ENCODE data around the gene KRTCAP2. TPM values are rescaled to one million over a fixed set of nuclear protein-coding genes. Genes with fewer than 3 reads are reported as not detected.

The KRTCAP2 gene
- total RNA-seq, 1 experiment from 2014 or later, result 156 TPM

DNA sequence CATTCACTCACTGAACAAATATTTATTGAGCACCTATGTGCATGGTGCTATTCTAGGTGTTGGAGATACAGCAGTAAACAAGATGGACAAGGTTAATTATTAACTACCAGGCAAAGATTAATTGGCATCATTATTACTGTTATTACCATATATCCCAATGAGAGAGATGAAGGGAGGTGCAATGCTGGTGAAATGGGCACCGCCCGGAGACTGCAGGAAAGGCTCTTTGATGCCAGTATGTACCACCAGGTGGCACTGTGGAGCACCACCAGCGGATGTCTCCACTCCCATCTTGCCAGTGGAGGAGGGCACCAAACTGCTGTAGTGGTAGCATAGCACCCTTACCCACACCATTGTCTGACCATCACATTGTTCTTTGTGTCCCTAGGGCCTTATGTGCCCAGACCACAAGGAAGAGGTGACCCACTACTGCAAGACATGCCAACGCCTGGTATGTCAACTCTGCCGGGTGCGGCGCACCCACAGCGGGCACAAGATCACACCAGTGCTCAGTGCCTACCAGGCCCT, 3.5 kb upstream of the KRTCAP2 start:
- H3K27ac ChIP-seq, result peak overlapping the region; percentile 63
- TF ChIP-seq EZH2 (IDR thresholded peaks at IDR 0.05; ENCODE audit: low read depth), result no peak
- TF ChIP-seq, protein P1, sequence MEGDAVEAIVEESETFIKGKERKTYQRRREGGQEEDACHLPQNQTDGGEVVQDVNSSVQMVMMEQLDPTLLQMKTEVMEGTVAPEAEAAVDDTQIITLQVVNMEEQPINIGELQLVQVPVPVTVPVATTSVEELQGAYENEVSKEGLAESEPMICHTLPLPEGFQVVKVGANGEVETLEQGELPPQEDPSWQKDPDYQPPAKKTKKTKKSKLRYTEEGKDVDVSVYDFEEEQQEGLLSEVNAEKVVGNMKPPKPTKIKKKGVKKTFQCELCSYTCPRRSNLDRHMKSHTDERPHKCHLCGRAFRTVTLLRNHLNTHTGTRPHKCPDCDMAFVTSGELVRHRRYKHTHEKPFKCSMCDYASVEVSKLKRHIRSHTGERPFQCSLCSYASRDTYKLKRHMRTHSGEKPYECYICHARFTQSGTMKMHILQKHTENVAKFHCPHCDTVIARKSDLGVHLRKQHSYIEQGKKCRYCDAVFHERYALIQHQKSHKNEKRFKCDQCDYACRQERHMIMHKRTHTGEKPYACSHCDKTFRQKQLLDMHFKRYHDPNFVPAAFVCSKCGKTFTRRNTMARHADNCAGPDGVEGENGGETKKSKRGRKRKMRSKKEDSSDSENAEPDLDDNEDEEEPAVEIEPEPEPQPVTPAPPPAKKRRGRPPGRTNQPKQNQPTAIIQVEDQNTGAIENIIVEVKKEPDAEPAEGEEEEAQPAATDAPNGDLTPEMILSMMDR (conservative IDR thresholded peaks at IDR 0.05), result peak; percentile 91

DNA sequence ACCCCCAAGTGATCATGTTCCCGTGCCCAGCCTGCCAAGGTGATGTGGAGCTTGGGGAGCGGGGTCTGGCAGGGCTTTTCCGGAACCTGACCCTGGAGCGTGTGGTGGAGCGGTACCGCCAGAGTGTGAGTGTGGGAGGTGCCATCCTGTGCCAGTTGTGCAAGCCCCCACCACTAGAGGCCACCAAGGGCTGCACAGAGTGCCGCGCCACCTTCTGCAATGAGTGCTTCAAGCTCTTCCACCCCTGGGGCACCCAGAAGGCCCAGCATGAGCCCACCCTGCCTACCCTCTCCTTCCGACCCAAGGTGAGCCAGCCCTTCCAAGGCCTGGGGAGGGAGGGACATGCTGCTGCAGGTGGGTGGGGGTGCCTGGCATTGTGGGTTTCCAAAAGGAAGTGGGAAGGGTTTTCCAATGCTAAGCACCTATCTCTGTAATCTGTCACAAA, 2.8 kb upstream of the KRTCAP2 start:
- H3K4me1 ChIP-seq (replicated peaks; ENCODE audit: insufficient read depth), result peaks cover 32% of the 10 kb centered on the region
- CTCF ChIA-PET, result interaction anchor here (1.0 to 2.1 kb wide), 3 partner anchors 18 to 49 kb away, joined by 3 to 9 read pairs (median 4); no protein-coding TSS in a partner anchor
- BruUV-seq (replicated peaks), result no TSS peak
- H4K20me1 ChIP-seq (ENCODE audit: insufficient read depth), result 0 out of 2 replicates have a peak, but pooled peaks cover 5% of the 10 kb centered on the region
- no peak for TF ChIP-seq EZH2 (IDR thresholded peaks at IDR 0.05; ENCODE audit: low read depth)
- TF ChIP-seq, protein P1 (conservative IDR thresholded peaks at IDR 0.05), result no peak
- no peak overlapping the region for H3K4me3 ChIP-seq
- H3K36me3 ChIP-seq (ENCODE audit: low read depth), result no peaks in the 10 kb centered on the region; the same call in 1 of the 2 replicates
- H3K79me2 ChIP-seq (ENCODE audit: low read depth), result peaks cover 17% of the 10 kb centered on the region
- no peak overlapping the region for H2AFZ ChIP-seq
- no peak overlapping the region for H3K27ac ChIP-seq
- H3K9me3 ChIP-seq (ENCODE audit: insufficient read depth, low read depth), result no peaks in the 10 kb centered on the region
- H3K9me2 ChIP-seq (ENCODE audit: insufficient read depth), result no peaks in the 10 kb centered on the region
- POLR2A ChIA-PET (ENCODE audit: unreplicated experiment), result no interaction called here
- DNase-seq, result no peak
- H3F3A ChIP-seq (ENCODE audit: insufficient read depth, low read depth), result peaks cover 31% of the 10 kb centered on the region; the same call in 1 of the 2 replicates
- no peaks in the 10 kb centered on the region for H3K27me3 ChIP-seq (ENCODE audit: insufficient read depth, low read depth)
- intact Hi-C loops (cut with micrococcal nuclease; ENCODE audit: unreplicated experiment), result loop anchor here (1.0 to 2.0 kb wide), 4 partner anchors 17 to 68 kb away; partner anchors contain the start of gene THBS3
- no peak overlapping the region for H3K4me2 ChIP-seq

More for the DNA sequence above, 3.5 kb upstream of the KRTCAP2 start:
- ChIA-PET CTCF (interaction anchor here (0.5 to 1.1 kb wide), 4 partner anchors 17 to 215 kb away, joined by 3 to 13 read pairs (median 8); no protein-coding TSS in a partner anchor), POLR2A (ENCODE audit: unreplicated experiment) (interaction anchor here (1.2 kb wide), 1 partner anchor 17 kb away, joined by 17 read pairs; no protein-coding TSS in a partner anchor)
- Histone ChIP-seq H3K9me2 (ENCODE audit: insufficient read depth) (no peaks in the 10 kb centered on the region), H3K4me2 (peak overlapping the region; percentile 71), H3K79me2 (ENCODE audit: low read depth) (peaks cover 14% of the 10 kb centered on the region), H3K4me3 (peak overlapping the region; percentile 28; the same call in 1 of the 2 replicates), H3K36me3 (ENCODE audit: low read depth) (no peaks in the 10 kb centered on the region), H4K20me1 (ENCODE audit: insufficient read depth) (no peaks in the 10 kb centered on the region), H2AFZ (no peak overlapping the region), H3K27me3 (ENCODE audit: insufficient read depth, low read depth) (no peaks in the 10 kb centered on the region), H3K4me1 (replicated peaks; ENCODE audit: insufficient read depth) (peaks cover 32% of the 10 kb centered on the region), H3K9me3 (ENCODE audit: insufficient read depth, low read depth) (no peaks in the 10 kb centered on the region), H3F3A (ENCODE audit: insufficient read depth, low read depth) (peaks cover 31% of the 10 kb centered on the region; the same call in 1 of the 2 replicates)
- no TSS peak for BruUV-seq (replicated peaks)
- intact Hi-C loops (cut with micrococcal nuclease; ENCODE audit: unreplicated experiment), result loop anchor here (1.0 to 2.0 kb wide), 4 partner anchors 16 to 68 kb away; partner anchors contain the start of gene THBS3
- peak; percentile 50 to 83 for DNase-seq

DNA sequence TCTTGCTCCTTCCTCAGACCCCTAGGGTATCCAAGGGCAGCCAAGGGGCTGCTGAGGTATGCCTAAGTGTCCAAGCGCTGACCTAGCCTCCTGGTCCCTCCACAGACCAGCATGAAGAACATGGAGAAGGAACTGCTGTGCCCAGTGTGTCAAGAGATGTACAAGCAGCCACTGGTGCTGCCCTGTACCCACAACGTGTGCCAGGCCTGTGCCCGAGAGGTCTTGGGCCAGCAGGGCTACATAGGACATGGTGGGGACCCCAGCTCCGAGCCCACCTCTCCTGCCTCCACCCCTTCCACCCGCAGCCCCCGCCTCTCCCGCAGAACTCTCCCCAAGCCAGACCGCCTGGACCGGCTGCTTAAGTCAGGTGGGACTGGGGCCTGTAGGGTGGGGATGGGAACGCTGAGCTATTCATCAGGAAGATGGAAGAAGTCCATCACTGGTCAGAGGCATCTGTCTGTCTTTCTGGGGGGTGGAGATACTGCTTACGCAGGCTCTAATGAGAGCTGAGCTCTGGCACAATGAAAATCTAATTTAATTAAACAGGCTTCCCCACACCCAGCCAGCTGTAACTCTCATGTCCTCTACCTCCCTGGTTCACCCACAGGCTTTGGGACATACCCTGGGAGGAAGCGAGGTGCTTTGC, 2.3 kb upstream of the KRTCAP2 start:
- Histone ChIP-seq H2AFZ (no peak overlapping the region), H3K9me3 (ENCODE audit: insufficient read depth, low read depth) (no peaks in the 10 kb centered on the region), H3K36me3 (ENCODE audit: low read depth) (no peaks in the 10 kb centered on the region; the same call in 1 of the 2 replicates), H3K4me3 (no peak overlapping the region), H3F3A (ENCODE audit: insufficient read depth, low read depth) (peaks cover 31% of the 10 kb centered on the region; the same call in 1 of the 2 replicates), H3K79me2 (ENCODE audit: low read depth) (peaks cover 17% of the 10 kb centered on the region), H3K4me2 (no peak overlapping the region), H3K27ac (no peak overlapping the region), H3K4me1 (replicated peaks; ENCODE audit: insufficient read depth) (peaks cover 32% of the 10 kb centered on the region), H4K20me1 (ENCODE audit: insufficient read depth) (0 out of 2 replicates have a peak, but pooled peaks cover 5% of the 10 kb centered on the region), H3K27me3 (ENCODE audit: insufficient read depth, low read depth) (no peaks in the 10 kb centered on the region), H3K9me2 (ENCODE audit: insufficient read depth) (no peaks in the 10 kb centered on the region)
- DNase-seq, result no peak
- TF ChIP-seq EZH2 (IDR thresholded peaks at IDR 0.05; ENCODE audit: low read depth), result no peak
- TF ChIP-seq, protein P1 (conservative IDR thresholded peaks at IDR 0.05), result no peak
- POLR2A ChIA-PET (ENCODE audit: unreplicated experiment), result interaction anchor here (0.6 to 1.1 kb wide), 2 partner anchors 18 to 50 kb away, joined by 3 to 26 read pairs; no protein-coding TSS in a partner anchor
- BruUV-seq (replicated peaks), result no TSS peak
- intact Hi-C loops (cut with micrococcal nuclease; ENCODE audit: unreplicated experiment), result no loop called here
- CTCF ChIA-PET, result interaction anchor here (1.0 to 2.1 kb wide), 4 partner anchors 18 to 89 kb away, joined by 3 to 9 read pairs (median 4); no protein-coding TSS in a partner anchor

Measured in PC-9 (cell line).